Activated CD4-positive, alpha-beta T cell treated with anti-CD3 and anti-CD28 coated beads, Interleukin-2, amount 10 ng/mL, durations not matched to agents 24 days and 14 days (primary cell): Measurements from ENCODE around the gene GRK1. TPM values are rescaled to one million over a fixed set of nuclear protein-coding genes. Genes with fewer than 3 reads are reported as not detected.

Source experiments
- DNase-seq: peaks from one replicate; pipeline ENCODE4 v3.0.0; 2022
- H3K27ac Mint-ChIP-seq: one replicate; pipeline ENCODE4 v1.8.0; 2022; ENCODE audit warnings: mild to moderate bottlenecking, mixed read lengths
- H3K27me3 Mint-ChIP-seq: one replicate; pipeline ENCODE4 v1.8.0; 2022; ENCODE audit warnings: mixed read lengths
- H3K36me3 Mint-ChIP-seq: one replicate; pipeline ENCODE4 v1.8.0; 2022; ENCODE audit warnings: low read depth, mild to moderate bottlenecking, mixed read lengths
- H3K4me1 Mint-ChIP-seq: one replicate; pipeline ENCODE4 v1.8.0; 2021; ENCODE audit warnings: mixed read lengths
- H3K4me3 Mint-ChIP-seq: one replicate; pipeline ENCODE4 v1.8.0; 2022; ENCODE audit warnings: mild to moderate bottlenecking, moderate library complexity, mixed read lengths
- H3K9me3 Mint-ChIP-seq: one replicate; pipeline ENCODE4 v1.8.0; 2021; ENCODE audit warnings: mixed read lengths
- intact Hi-C: fragments of 100-400 bp; cut with micrococcal nuclease; formaldehyde crosslinking; loops from one replicate; pipeline ENCODE4 v1.15.1; 2023
- total RNA-seq: library from RNA; stranded (reverse); gene quantifications from 2 replicates; pipeline ENCODE4 v1.2.3, GENCODE V29; 2022

The GRK1 gene
- total RNA-seq, 1 donor from 2014 or later = 0.07 TPM

- Mint-ChIP-seq H3K9me3 (no peaks in the 10 kb centered on the region), H3K27me3 (peaks cover 44% of the 10 kb centered on the region)
Observed at GRCh38 chr13:113759525-113760137, 92.6 kb downstream of the GRK1 start.

GRCh38 chr13:113761136-113761535 is 94.1 kb downstream of the GRK1 start:
- H3K9me3 Mint-ChIP-seq = no peaks in the 10 kb centered on the region
- DNase-seq = no peak
- H3K36me3 Mint-ChIP-seq = no peaks in the 10 kb centered on the region
- intact Hi-C loops = no loop called here
- H3K4me1 Mint-ChIP-seq = peaks cover 13% of the 10 kb centered on the region
- peaks cover 44% of the 10 kb centered on the region for H3K27me3 Mint-ChIP-seq
- no peak overlapping the region for H3K27ac Mint-ChIP-seq
- no peak overlapping the region for H3K4me3 Mint-ChIP-seq

More at GRCh38 chr13:113759525-113760137, 92.6 kb downstream of the GRK1 start:
- no peaks in the 10 kb centered on the region for H3K36me3 Mint-ChIP-seq
- H3K4me3 Mint-ChIP-seq = peak overlapping the region; percentile 91
- intact Hi-C loops = no loop called here
- peaks cover 13% of the 10 kb centered on the region for H3K4me1 Mint-ChIP-seq
- H3K27ac Mint-ChIP-seq = no peak overlapping the region
- DNase-seq = no peak

GRCh38 chr13:113762075-113762474 is 95.1 kb downstream of the GRK1 start:
- Mint-ChIP-seq H3K4me1 (peaks cover 10% of the 10 kb centered on the region), H3K27ac (no peak overlapping the region), H3K9me3 (no peaks in the 10 kb centered on the region), H3K36me3 (no peaks in the 10 kb centered on the region), H3K27me3 (peaks cover 44% of the 10 kb centered on the region), H3K4me3 (no peak overlapping the region)
- no peak for DNase-seq
- intact Hi-C loops = no loop called here

- no peaks in the 10 kb centered on the region for H3K9me3 Mint-ChIP-seq
- H3K27me3 Mint-ChIP-seq = peaks cover 44% of the 10 kb centered on the region
- H3K4me1 Mint-ChIP-seq = peaks cover 9% of the 10 kb centered on the region
- no peak overlapping the region for H3K4me3 Mint-ChIP-seq
- intact Hi-C loops = no loop called here
- no peak overlapping the region for H3K27ac Mint-ChIP-seq
- no peaks in the 10 kb centered on the region for H3K36me3 Mint-ChIP-seq
- DNase-seq = no peak
Observed at GRCh38 chr13:113762538-113762937, 95.5 kb downstream of the GRK1 start.

- H3K4me3 Mint-ChIP-seq = no peak overlapping the region
- no peak overlapping the region for H3K27ac Mint-ChIP-seq
- DNase-seq = no peak
- H3K4me1 Mint-ChIP-seq = peaks cover 9% of the 10 kb centered on the region
- peaks cover 38% of the 10 kb centered on the region for H3K27me3 Mint-ChIP-seq
- intact Hi-C loops = no loop called here
- no peaks in the 10 kb centered on the region for H3K36me3 Mint-ChIP-seq
- H3K9me3 Mint-ChIP-seq = no peaks in the 10 kb centered on the region
Observed at GRCh38 chr13:113763254-113763653, 96.2 kb downstream of the GRK1 start.

GRCh38 chr13:113763961-113764792 is 97.2 kb downstream of the GRK1 start:
- DNase-seq = no peak
- H3K36me3 Mint-ChIP-seq = no peaks in the 10 kb centered on the region
- H3K27ac Mint-ChIP-seq = no peak overlapping the region
- intact Hi-C loops = no loop called here
- H3K9me3 Mint-ChIP-seq = no peaks in the 10 kb centered on the region
- H3K4me1 Mint-ChIP-seq = peaks cover 7% of the 10 kb centered on the region
- no peak overlapping the region for H3K4me3 Mint-ChIP-seq
- peaks cover 34% of the 10 kb centered on the region for H3K27me3 Mint-ChIP-seq

- Mint-ChIP-seq H3K27ac (no peak overlapping the region), H3K9me3 (no peaks in the 10 kb centered on the region), H3K36me3 (no peaks in the 10 kb centered on the region), H3K27me3 (peaks cover 26% of the 10 kb centered on the region), H3K4me1 (no peaks in the 10 kb centered on the region), H3K4me3 (no peak overlapping the region)
- DNase-seq = no peak
- intact Hi-C loops = no loop called here
Observed at GRCh38 chr13:113764793-113765563, 98.0 kb downstream of the GRK1 start.

- Mint-ChIP-seq H3K27me3 (peaks cover 23% of the 10 kb centered on the region), H3K27ac (no peak overlapping the region), H3K9me3 (no peaks in the 10 kb centered on the region), H3K4me3 (no peak overlapping the region), H3K36me3 (no peaks in the 10 kb centered on the region), H3K4me1 (no peaks in the 10 kb centered on the region)
- intact Hi-C loops = no loop called here
- no peak for DNase-seq
Observed at GRCh38 chr13:113765564-113765910, 98.5 kb downstream of the GRK1 start.

- no peak overlapping the region for H3K4me3 Mint-ChIP-seq
- no peaks in the 10 kb centered on the region for H3K4me1 Mint-ChIP-seq
- no peaks in the 10 kb centered on the region for H3K9me3 Mint-ChIP-seq
- intact Hi-C loops = no loop called here
- H3K27me3 Mint-ChIP-seq = peaks cover 17% of the 10 kb centered on the region
- no peak for DNase-seq
- no peaks in the 10 kb centered on the region for H3K36me3 Mint-ChIP-seq
- no peak overlapping the region for H3K27ac Mint-ChIP-seq
Observed at GRCh38 chr13:113766035-113766800, 99.2 kb downstream of the GRK1 start.

- Mint-ChIP-seq H3K27me3 (peaks cover 6% of the 10 kb centered on the region), H3K27ac (no peak overlapping the region), H3K4me3 (no peak overlapping the region), H3K36me3 (no peaks in the 10 kb centered on the region), H3K4me1 (peaks cover 3% of the 10 kb centered on the region), H3K9me3 (peaks cover under 1% of the 10 kb centered on the region)
- no peak for DNase-seq
- intact Hi-C loops = no loop called here
Observed at GRCh38 chr13:113767366-113767765, 100.3 kb downstream of the GRK1 start.

GRCh38 chr13:113768018-113768905 is 101.2 kb downstream of the GRK1 start:
- Mint-ChIP-seq H3K27me3 (peaks cover 4% of the 10 kb centered on the region), H3K36me3 (no peaks in the 10 kb centered on the region), H3K27ac (no peak overlapping the region), H3K9me3 (peaks cover 5% of the 10 kb centered on the region), H3K4me3 (no peak overlapping the region), H3K4me1 (peaks cover 4% of the 10 kb centered on the region)
- DNase-seq = no peak
- intact Hi-C loops = no loop called here

- intact Hi-C loops = no loop called here
- no peak overlapping the region for H3K4me3 Mint-ChIP-seq
Observed at GRCh38 chr13:113769106-113769505, 102.1 kb downstream of the GRK1 start.

GRCh38 chr13:113769881-113770280 is 102.9 kb downstream of the GRK1 start:
- Mint-ChIP-seq H3K9me3 (peaks cover 5% of the 10 kb centered on the region), H3K4me1 (peaks cover 4% of the 10 kb centered on the region), H3K27ac (no peak overlapping the region), H3K4me3 (no peak overlapping the region), H3K27me3 (no peaks in the 10 kb centered on the region), H3K36me3 (no peaks in the 10 kb centered on the region)
- DNase-seq = no peak
- intact Hi-C loops = no loop called here

More at GRCh38 chr13:113769106-113769505, 102.1 kb downstream of the GRK1 start:
- Mint-ChIP-seq H3K27me3 (no peaks in the 10 kb centered on the region), H3K36me3 (no peaks in the 10 kb centered on the region), H3K9me3 (peaks cover 5% of the 10 kb centered on the region), H3K27ac (no peak overlapping the region), H3K4me1 (peaks cover 4% of the 10 kb centered on the region)
- DNase-seq = no peak
